ENCODE results near the gene CORO2B. TPM values are rescaled to one million over a fixed set of nuclear protein-coding genes. Genes with fewer than 3 reads are reported as not detected.
A peak's percentile ranks its signal among the peaks of the same experiment; 100 is the strongest.

CORO2B gene
- total and polyA plus RNA-seq, 9 donors: 7.5 to 61.0 (median 18.0) TPM

- no peaks in the 10 kb centered on the region for H3K36me3 ChIP-seq
- TF ChIP-seq CTCF (IDR thresholded peaks at IDR 0.05) (no peak), EP300 (IDR thresholded peaks at IDR 0.05) (no peak), POLR2A (IDR thresholded peaks at IDR 0.05) (no peak)
- intact Hi-C loops (cut with DNase I): no loop called here
- peaks cover 8% of the 10 kb centered on the region for H3K4me1 ChIP-seq (ENCODE audit: insufficient read depth)
- 86 to 95% (median 92%) methylated on average over 8 of the region's 8 CpGs for WGBS, 3 donors
- H3K27me3 ChIP-seq: no peaks in the 10 kb centered on the region
- DNase-seq: peak in 2 of 5 donors; percentile 10 to 24
- H3K27ac ChIP-seq: no peak overlapping the region
- no peaks in the 10 kb centered on the region for H3K9me3 ChIP-seq
- H3K4me3 ChIP-seq: no peak overlapping the region
Observed at GRCh38 chr15:68654786-68655560, 76.2 kb downstream of the CORO2B start.

GRCh38 chr15:68655686-68656437, 77.1 kb downstream of the CORO2B start:
- peak in 2 of 5 donors; percentile 10 to 21 for DNase-seq
- intact Hi-C loops (cut with DNase I): no loop called here
- peaks cover 8% of the 10 kb centered on the region for H3K4me1 ChIP-seq (ENCODE audit: insufficient read depth)
- no peaks in the 10 kb centered on the region for H3K27me3 ChIP-seq
- no peaks in the 10 kb centered on the region for H3K9me3 ChIP-seq
- H3K27ac ChIP-seq: no peak overlapping the region
- WGBS, 3 donors: 57 to 63% (median 61%) methylated on average over 8 of the region's 8 CpGs
- H3K4me3 ChIP-seq: no peak overlapping the region
- TF ChIP-seq POLR2A (IDR thresholded peaks at IDR 0.05): no peak
- TF ChIP-seq EP300 (IDR thresholded peaks at IDR 0.05): no peak
- no peak for TF ChIP-seq CTCF (IDR thresholded peaks at IDR 0.05)
- no peaks in the 10 kb centered on the region for H3K36me3 ChIP-seq

- Histone ChIP-seq H3K4me1 (ENCODE audit: insufficient read depth) (peaks cover 8% of the 10 kb centered on the region), H3K4me3 (no peak overlapping the region), H3K36me3 (no peaks in the 10 kb centered on the region), H3K9me3 (no peaks in the 10 kb centered on the region), H3K27ac (no peak overlapping the region), H3K27me3 (no peaks in the 10 kb centered on the region)
- TF ChIP-seq EP300 (IDR thresholded peaks at IDR 0.05) (no peak), POLR2A (IDR thresholded peaks at IDR 0.05) (no peak), CTCF (IDR thresholded peaks at IDR 0.05) (no peak)
- peak in 1 of 5 donors; percentile 12 for DNase-seq
- WGBS, 3 donors: 94 to 97% (median 94%) methylated on average over 1 of the region's 1 CpG
- intact Hi-C loops (cut with DNase I): no loop called here
Observed at GRCh38 chr15:68656438-68656739, 77.6 kb downstream of the CORO2B start.

GRCh38 chr15:68658151-68658550, 79.4 kb downstream of the CORO2B start:
- no peak overlapping the region for H3K4me3 ChIP-seq
- 22 to 49% (median 33%) methylated on average over 8 of the region's 8 CpGs for WGBS, 3 donors
- no peaks in the 10 kb centered on the region for H3K27me3 ChIP-seq
- TF ChIP-seq POLR2A (IDR thresholded peaks at IDR 0.05) (no peak), CTCF (IDR thresholded peaks at IDR 0.05) (no peak), EP300 (IDR thresholded peaks at IDR 0.05) (no peak)
- intact Hi-C loops (cut with DNase I): loop anchor here in 1 of 4 donors (2.0 kb wide), 1 partner anchor 45 kb away; no protein-coding TSS in a partner anchor
- H3K4me1 ChIP-seq (ENCODE audit: insufficient read depth): peaks cover 8% of the 10 kb centered on the region
- no peaks in the 10 kb centered on the region for H3K36me3 ChIP-seq
- H3K9me3 ChIP-seq: no peaks in the 10 kb centered on the region
- DNase-seq: peak in 3 of 5 donors; percentile 32 to 46 (median 44)
- H3K27ac ChIP-seq: no peak overlapping the region

Data from ovary (tissue), 9 donors.